ENCODE results near the gene MAPK8IP1. TPM values are rescaled to one million over a fixed set of nuclear protein-coding genes. Genes with fewer than 3 reads are reported as not detected.

The MAPK8IP1 gene
- total and polyA plus RNA-seq, 12 donors, result 14.5 to 73.7 (median 33.3) TPM

- WGBS, 4 donors, result 0 to 1% (median 0%) methylated on average over 22 to 45 of the region's 45 CpGs
- peak; percentile 96 to 99 (median 97) for DNase-seq
- peak within 1 kb of the TSS; percentile 4 to 95 (median 77) for H3K27ac ChIP-seq
- TF ChIP-seq POLR2A (IDR thresholded peaks at IDR 0.05) (peak; percentile 54 to 68), CTCF (IDR thresholded peaks at IDR 0.05) (no peak)
- peaks cover 0 to 34% of the 10 kb centered on the region in 2 donors for H3K36me3 ChIP-seq (replicated peaks in 1 of 2)
- no peaks in the 10 kb centered on the region for H3K9me3 ChIP-seq (replicated peaks in 1 of 3)
- peak within 1 kb of the TSS; percentile 42 to 92 (median 67) for H3K4me3 ChIP-seq
- no peaks in the 10 kb centered on the region for H3K27me3 ChIP-seq
- intact Hi-C loops (cut with DNase I), result loop anchor here in 1 of 2 donors (10.0 kb wide), 1 partner anchor 53 kb away; no protein-coding TSS in a partner anchor
- peaks cover 6 to 32% of the 10 kb centered on the region in 2 donors for H3K4me1 ChIP-seq (replicated peaks in 1 of 2)
Measured at GRCh38 chr11:45917623-45918330, 32.3 kb downstream of the MAPK8IP1 start, which contains the start of gene PEX16. PEX16 (minus strand) TSS chr11:45917877; CDS start chr11:45917811, 66 bp downstream.

- Histone ChIP-seq H3K36me3 (replicated peaks in 1 of 2) (peaks cover 0 to 27% of the 10 kb centered on the region in 2 donors), H3K4me3 (peak overlapping the region; percentile 3 to 92 (median 67)), H3K27me3 (no peaks in the 10 kb centered on the region), H3K9me3 (replicated peaks in 1 of 3) (no peaks in the 10 kb centered on the region), H3K4me1 (replicated peaks in 1 of 2) (peaks cover 6 to 38% of the 10 kb centered on the region in 2 donors), H3K27ac (peak overlapping the region; percentile 4 to 95 (median 77))
- WGBS, 4 donors, result 0 to 1% (median 0%) methylated on average over 11 to 38 of the region's 38 CpGs
- TF ChIP-seq CTCF (IDR thresholded peaks at IDR 0.05) (no peak), POLR2A (IDR thresholded peaks at IDR 0.05) (peak in 1 of 2 donors; percentile 14)
- peak; percentile 80 to 91 (median 86) for DNase-seq
- intact Hi-C loops (cut with DNase I), result loop anchor here in 1 of 2 donors (10.0 kb wide), 1 partner anchor 54 kb away; no protein-coding TSS in a partner anchor
Measured at GRCh38 chr11:45918331-45918941, 33.0 kb downstream of the MAPK8IP1 start.

GRCh38 chr11:45918962-45919675 lies 33.7 kb downstream of the MAPK8IP1 start:
- DNase-seq, result peak in 1 of 7 donors; percentile 9
- 54 to 63% (median 60%) methylated on average over 7 of the region's 7 CpGs for WGBS, 4 donors
- Histone ChIP-seq H3K27ac (peak overlapping the region in 2 of 5 donors; percentile 77 to 85), H3K36me3 (replicated peaks in 1 of 2) (peaks cover 0 to 20% of the 10 kb centered on the region in 2 donors), H3K4me3 (peak overlapping the region in 1 of 4 donors; percentile 92), H3K27me3 (no peaks in the 10 kb centered on the region), H3K4me1 (replicated peaks in 1 of 2) (peaks cover 6 to 38% of the 10 kb centered on the region in 2 donors), H3K9me3 (replicated peaks in 1 of 3) (no peaks in the 10 kb centered on the region)
- no peak for TF ChIP-seq POLR2A (IDR thresholded peaks at IDR 0.05)
- intact Hi-C loops (cut with DNase I), result loop anchor here in 1 of 2 donors (10.0 kb wide), 1 partner anchor 54 kb away; no protein-coding TSS in a partner anchor

- TF ChIP-seq CTCF (IDR thresholded peaks at IDR 0.05), result no peak
- no peak for TF ChIP-seq POLR2A (IDR thresholded peaks at IDR 0.05)
- WGBS, 4 donors, result 81 to 90% (median 85%) methylated on average over 13 of the region's 13 CpGs
- Histone ChIP-seq H3K27ac (no peak overlapping the region), H3K36me3 (replicated peaks in 1 of 2) (peaks cover 0 to 12% of the 10 kb centered on the region in 2 donors), H3K4me1 (replicated peaks in 1 of 2) (peaks cover 6 to 38% of the 10 kb centered on the region in 2 donors), H3K9me3 (replicated peaks in 1 of 3) (no peaks in the 10 kb centered on the region), H3K4me3 (no peak overlapping the region), H3K27me3 (no peaks in the 10 kb centered on the region)
- intact Hi-C loops (cut with DNase I), result loop anchor here in 1 of 2 donors (10.0 kb wide), 1 partner anchor 55 kb away; no protein-coding TSS in a partner anchor
- peak in 1 of 7 donors; percentile 13 for DNase-seq
Measured at GRCh38 chr11:45919806-45920530, 34.5 kb downstream of the MAPK8IP1 start.

Data from adrenal gland (tissue), 12 donors.